ENCODE results near the gene OR52K1.
"Not testable (repeated sequence)": the region's sequence is repeated elsewhere in the genome, so short reads cannot be mapped to it uniquely, and the experiment has no call there.

The OR52K1 gene

GRCh38 chr11:4527926-4528325 is 45.5 kb downstream of the OR52K1 start:
- Histone ChIP-seq H3K9ac (ENCODE audit: low read length) (no peak overlapping the region), H3K9me3 (ENCODE audit: low read length) (no peaks in the 10 kb centered on the region), H3K4me3 (ENCODE audit: low read depth in 1 of 2, low read length in 2 of 2) (no peak overlapping the region), H3K36me3 (ENCODE audit: insufficient read depth, low read length) (no peaks in the 10 kb centered on the region), H3K27ac (ENCODE audit: low read depth, low read length) (no peak overlapping the region), H3K4me1 (ENCODE audit: insufficient read depth, low read length) (no peaks in the 10 kb centered on the region), H3K27me3 (ENCODE audit: control insufficient read depth in 1 of 2, insufficient read depth in 2 of 2, low read length in 2 of 2) (no peaks in the 10 kb centered on the region)

GRCh38 chr11:4531686-4532085 is 49.2 kb downstream of the OR52K1 start:
- not testable (repeated sequence) for H3K4me1 ChIP-seq (ENCODE audit: insufficient read depth, low read length); H3K27ac ChIP-seq (ENCODE audit: low read depth, low read length); H3K27me3 ChIP-seq (ENCODE audit: control insufficient read depth in 1 of 2, insufficient read depth in 2 of 2, low read length in 2 of 2); H3K36me3 ChIP-seq (ENCODE audit: insufficient read depth, low read length); H3K9ac ChIP-seq (ENCODE audit: low read length); H3K4me3 ChIP-seq (ENCODE audit: low read depth in 1 of 2, low read length in 2 of 2); H3K9me3 ChIP-seq (ENCODE audit: low read length)

- Histone ChIP-seq H3K4me3 (ENCODE audit: low read depth in 1 of 2, low read length in 2 of 2) (no peak overlapping the region), H3K4me1 (ENCODE audit: insufficient read depth, low read length) (no peaks in the 10 kb centered on the region), H3K27me3 (ENCODE audit: control insufficient read depth in 1 of 2, insufficient read depth in 2 of 2, low read length in 2 of 2) (no peaks in the 10 kb centered on the region), H3K27ac (ENCODE audit: low read depth, low read length) (no peak overlapping the region), H3K36me3 (ENCODE audit: insufficient read depth, low read length) (no peaks in the 10 kb centered on the region), H3K9me3 (ENCODE audit: low read length) (no peaks in the 10 kb centered on the region), H3K9ac (ENCODE audit: low read length) (no peak overlapping the region)
Measured at GRCh38 chr11:4539603-4540219, 57.3 kb downstream of the OR52K1 start.

- H3K9ac ChIP-seq (ENCODE audit: low read length), result no peak overlapping the region
- H3K9me3 ChIP-seq (ENCODE audit: low read length), result no peaks in the 10 kb centered on the region
- H3K27me3 ChIP-seq (ENCODE audit: control insufficient read depth in 1 of 2, insufficient read depth in 2 of 2, low read length in 2 of 2), result no peaks in the 10 kb centered on the region
- no peak overlapping the region for H3K27ac ChIP-seq (ENCODE audit: low read depth, low read length)
- H3K36me3 ChIP-seq (ENCODE audit: insufficient read depth, low read length), result no peaks in the 10 kb centered on the region
- no peak overlapping the region for H3K4me3 ChIP-seq (ENCODE audit: low read depth in 1 of 2, low read length in 2 of 2)
- H3K4me1 ChIP-seq (ENCODE audit: insufficient read depth, low read length), result no peaks in the 10 kb centered on the region
Measured at GRCh38 chr11:4541071-4541470, 58.6 kb downstream of the OR52K1 start.
